Activated T-cell treated with anti-CD3 and anti-CD28 coated beads for 1 hour (primary cell): ENCODE results near the gene CEBPE.

Experiments used
- DNase-seq: peaks from one replicate; pipeline ENCODE4 v3.0.0-alpha.2; 2020; ENCODE audit warnings: low read depth

The CEBPE gene

DNA sequence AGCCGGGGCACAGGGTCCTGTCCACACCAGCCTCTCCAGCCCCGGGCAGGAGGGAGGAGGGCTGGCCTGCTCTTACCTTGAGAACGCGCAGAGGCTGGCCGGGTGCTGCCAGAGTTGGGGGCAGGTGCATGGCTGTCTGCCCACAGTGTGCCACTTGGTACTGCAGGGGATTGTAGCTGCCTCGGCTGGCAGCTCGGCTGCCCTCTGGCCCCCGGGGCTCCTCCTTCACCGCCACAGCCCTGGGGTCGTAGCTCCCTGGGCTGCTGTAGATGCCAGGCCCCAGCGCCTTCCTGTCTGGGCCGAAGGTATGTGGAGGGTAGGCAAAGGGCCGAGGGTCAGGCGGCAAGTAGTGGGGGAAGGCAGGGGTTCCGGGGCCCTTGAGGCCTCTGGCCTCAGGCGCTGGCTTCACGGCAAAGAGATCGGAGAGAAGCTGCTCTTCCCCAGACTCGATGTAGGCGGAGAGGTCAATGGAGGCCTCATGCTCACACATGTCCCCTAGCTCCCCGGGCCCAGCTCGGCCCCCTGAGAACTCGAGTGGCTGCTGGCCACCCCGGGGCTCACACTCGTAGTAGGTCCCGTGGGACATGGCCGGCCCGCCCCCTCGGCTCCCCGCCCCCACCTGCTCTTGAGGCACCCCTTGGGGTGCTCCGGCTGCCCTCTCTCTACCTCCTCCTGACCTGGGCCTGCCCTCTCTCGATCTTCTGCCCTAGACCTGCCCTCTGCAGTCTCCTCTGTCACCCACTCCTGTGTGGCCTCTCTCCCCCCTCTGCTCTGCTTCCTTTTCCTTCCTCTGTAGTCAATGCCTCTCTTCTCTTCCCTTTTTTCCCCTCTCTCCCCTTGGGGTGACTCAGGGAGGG is at the start of gene CEBPE:
TSS of gene CEBPE (minus strand) at position 750 of the 857 bp plus-strand sequence. CDS start at position 586, 164 bp downstream.
- DNase-seq = no peak

GRCh38 chr14:23168246-23168645 is 49.2 kb upstream of the CEBPE start:
- DNase-seq = no peak

DNA sequence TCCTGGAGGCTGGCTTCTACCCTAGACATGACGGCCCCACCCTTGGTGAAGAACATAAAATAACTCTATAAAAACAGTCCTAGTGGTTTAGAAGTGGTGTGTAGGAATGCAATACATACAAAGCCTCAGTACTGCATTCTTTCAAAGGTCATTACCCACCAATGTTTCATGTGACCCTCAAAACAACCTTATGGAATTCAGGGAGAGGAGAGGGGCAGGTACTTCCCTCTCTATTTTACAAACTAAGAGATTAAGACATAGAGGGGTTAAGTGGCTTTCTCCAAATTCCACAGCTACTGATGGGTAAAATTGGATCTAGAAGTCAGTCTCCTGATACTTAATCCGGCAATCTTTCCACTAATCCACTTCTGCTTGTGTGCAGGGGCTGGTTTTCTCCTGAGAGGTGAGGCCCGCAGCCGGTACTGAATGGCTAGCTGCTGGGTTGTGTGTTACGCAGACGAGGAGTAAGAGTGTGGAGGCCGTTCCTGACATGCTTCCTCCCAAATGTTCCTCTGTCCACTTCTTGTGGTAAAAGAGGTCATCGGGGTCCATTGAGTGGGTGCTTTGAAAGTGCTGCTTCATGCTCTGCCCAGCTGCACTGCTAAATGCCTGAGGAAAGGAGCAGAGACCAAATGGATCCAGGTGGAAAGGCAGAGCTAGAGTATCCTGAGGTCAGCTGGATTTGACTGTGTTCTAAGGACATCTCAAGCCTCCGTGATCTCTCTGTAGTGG is 48.2 kb upstream of the CEBPE start:
- no peak for DNase-seq

DNA sequence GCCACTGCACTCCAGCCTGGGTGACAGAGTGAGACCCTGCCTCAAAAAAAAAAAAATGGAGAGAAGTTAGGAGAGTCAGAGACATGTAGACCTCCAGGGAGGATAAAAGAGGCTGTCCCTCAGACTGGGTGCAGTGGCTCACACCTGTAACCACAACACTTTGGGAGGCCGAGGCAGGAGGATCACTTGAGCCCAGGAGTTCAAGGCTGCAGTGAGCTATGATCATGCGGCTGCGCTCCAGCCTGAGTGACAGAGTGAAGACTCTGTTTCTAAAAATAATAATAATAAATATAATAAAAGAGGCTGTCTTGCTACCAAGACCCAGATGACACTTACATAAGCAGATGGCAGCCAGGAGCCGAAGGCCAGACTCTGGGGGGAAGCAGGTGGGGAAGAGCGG is 45.9 kb upstream of the CEBPE start:
- DNase-seq = no peak

- DNase-seq = no peak
Observed at GRCh38 chr14:23164250-23164649, 45.2 kb upstream of the CEBPE start.

DNA sequence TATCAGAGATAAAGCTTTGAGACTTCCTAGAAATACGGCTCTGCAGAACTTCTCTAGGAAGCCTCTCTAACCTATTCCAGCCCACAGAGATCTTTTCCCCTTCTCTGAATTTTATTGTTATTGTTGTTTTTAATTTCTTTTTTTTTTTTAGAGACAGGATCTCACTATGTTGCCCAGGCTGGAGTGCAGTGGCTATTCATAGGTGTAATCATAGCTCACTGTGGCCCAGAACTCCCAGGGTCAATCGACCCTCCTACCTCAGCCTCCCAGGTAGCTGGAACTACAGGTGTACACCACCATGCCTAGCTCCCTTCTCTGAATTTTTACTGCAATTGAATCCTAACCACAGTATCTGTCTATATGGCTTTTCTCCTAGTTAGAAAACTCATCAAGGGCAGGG is 44.8 kb upstream of the CEBPE start:
- no peak for DNase-seq

GRCh38 chr14:23162800-23163199 is 43.7 kb upstream of the CEBPE start:
- DNase-seq = no peak

DNA sequence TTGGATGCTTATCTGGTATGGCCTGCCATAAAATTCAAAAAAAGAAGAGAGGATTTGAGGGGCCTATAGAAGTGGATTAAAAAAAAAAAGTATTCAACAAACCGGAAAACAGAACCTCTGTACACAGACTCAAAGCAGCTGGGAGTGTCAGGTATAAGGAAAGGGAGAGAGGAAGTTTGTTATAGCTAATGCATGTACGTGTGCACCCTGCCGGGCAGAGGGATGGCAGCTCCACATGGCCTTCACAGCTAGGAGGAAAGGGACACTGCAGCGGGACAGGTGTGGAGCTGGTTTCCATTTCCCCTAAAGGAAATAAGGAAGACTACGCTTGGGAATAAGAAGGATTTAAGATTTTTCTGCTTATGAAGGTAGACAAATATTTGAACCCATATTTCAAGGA is 43.0 kb upstream of the CEBPE start:
- no peak for DNase-seq

- no peak for DNase-seq
Observed at GRCh38 chr14:23160924-23161522, 42.0 kb upstream of the CEBPE start.

GRCh38 chr14:23159532-23159931 is 40.5 kb upstream of the CEBPE start:
- no peak for DNase-seq

GRCh38 chr14:23158779-23159178 is 39.7 kb upstream of the CEBPE start:
- DNase-seq = no peak

DNA sequence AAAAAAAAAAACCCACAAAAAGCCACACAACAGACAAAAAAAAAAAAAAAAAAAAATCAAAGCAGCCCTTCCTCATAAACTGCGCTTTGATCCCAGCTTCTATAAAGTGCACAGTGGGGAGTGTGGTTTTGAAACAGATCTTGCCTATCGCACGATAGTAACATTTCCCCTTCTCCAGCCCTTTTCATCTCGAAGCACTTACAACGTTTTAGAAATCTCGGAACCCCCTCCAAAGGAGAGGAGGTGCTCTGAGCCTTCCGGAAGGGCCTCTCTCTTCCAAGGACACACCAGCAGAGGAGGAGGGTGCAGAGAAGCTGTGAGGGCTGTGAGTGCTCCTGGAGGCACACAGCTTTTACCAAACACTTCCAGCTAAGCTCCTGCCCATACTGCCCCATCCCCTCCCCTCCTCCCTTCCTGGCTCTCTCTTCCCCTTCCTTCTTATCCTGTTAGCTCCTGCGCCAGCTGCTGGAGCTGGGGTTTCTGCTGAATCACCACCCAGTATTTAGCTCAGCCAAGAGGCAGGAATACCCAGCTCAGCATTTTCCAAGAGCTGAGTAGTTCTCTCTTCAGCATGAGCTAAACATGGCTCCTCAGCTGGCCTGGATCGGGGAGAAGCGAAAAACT is 36.0 kb upstream of the CEBPE start:
- DNase-seq = no peak

GRCh38 chr14:23153851-23154796 is 35.1 kb upstream of the CEBPE start:
- DNase-seq = no peak

- no peak for DNase-seq
Observed at GRCh38 chr14:23151342-23151741, 32.3 kb upstream of the CEBPE start.

GRCh38 chr14:23149745-23150144 is 30.7 kb upstream of the CEBPE start:
- no peak for DNase-seq

GRCh38 chr14:23148591-23149249 is 29.7 kb upstream of the CEBPE start:
- no peak for DNase-seq

DNA sequence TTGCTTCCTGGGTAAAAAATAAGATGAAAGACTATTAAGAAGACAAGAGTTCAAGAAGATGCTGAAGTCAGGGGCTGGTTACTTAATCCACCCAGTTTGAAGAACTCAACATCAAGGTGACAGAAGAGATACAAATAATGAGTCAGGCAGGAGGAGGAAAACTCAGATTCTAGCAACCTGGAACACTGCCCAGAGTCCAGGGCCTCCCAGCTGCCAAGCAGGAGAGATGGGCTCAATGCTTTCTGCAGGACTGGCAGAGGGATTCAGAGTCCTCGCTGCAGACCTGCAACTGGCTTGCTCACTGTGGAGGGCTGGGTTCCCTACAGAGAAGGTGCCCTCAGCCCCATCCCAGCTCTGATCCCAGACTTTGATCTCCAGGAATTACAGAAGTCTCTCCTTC is 28.6 kb upstream of the CEBPE start:
- no peak for DNase-seq

- no peak for DNase-seq
Observed at GRCh38 chr14:23146980-23147379, 27.9 kb upstream of the CEBPE start.

DNA sequence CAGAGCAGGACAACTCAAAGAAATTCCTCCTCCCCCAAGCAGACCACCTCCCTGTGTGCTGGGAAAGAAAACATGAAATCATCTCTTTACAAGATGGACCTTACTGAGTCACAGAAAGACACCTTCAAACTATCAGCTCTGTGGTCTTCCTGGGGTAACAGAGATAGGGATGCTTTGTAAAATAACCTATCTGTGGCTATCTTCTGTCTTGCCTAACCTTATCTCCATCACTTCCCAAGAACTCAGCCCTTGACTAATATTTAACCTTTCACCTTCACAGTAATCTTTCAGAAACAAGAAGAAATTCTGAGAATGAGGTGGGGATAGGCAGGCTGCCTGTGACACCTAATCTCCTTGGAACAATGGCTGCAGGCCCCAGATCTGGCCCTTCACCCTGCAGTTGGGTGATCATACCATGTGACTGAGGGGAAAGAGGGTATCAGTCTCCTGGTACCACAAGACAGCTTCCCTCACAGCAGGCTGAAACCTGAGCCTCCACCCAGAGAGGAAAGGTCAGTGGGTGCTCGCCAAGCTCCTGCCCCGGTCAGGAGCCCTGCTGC is 27.4 kb upstream of the CEBPE start:
- no peak for DNase-seq

DNA sequence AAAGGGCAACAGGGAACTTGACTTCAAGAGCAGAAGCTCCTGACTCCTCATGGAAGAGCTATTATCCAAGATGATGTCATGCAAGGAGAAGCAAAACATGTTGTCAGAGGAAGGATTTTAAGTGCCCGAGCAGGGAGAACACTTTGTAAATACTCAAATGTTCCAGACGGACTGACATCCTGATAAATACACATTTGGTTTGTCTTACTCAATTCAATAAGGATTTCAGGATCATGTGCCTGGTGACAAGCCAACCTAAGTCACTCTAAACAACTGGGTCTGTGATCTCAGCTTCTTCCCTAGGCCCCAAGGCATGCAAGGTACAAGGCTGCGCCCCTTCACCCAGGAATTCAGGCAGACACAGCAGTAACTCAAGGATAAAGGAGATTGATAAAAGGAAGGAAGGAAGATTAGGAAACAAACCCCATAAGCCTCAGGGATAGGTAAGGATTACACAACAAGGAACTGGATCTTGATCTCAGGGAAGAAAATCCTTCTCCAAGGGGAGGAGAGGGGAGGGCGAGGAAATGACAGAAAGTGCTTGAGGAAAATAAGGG is 26.8 kb upstream of the CEBPE start:
- no peak for DNase-seq
